NCI-H82 (cell line): Measurements from ENCODE around the gene SLC5A4.

Experiments used
- DNase-seq: peaks from one replicate; lab custom pipeline; 2025; lab: John Stamatoyannopoulos, UW

The SLC5A4 gene

DNA sequence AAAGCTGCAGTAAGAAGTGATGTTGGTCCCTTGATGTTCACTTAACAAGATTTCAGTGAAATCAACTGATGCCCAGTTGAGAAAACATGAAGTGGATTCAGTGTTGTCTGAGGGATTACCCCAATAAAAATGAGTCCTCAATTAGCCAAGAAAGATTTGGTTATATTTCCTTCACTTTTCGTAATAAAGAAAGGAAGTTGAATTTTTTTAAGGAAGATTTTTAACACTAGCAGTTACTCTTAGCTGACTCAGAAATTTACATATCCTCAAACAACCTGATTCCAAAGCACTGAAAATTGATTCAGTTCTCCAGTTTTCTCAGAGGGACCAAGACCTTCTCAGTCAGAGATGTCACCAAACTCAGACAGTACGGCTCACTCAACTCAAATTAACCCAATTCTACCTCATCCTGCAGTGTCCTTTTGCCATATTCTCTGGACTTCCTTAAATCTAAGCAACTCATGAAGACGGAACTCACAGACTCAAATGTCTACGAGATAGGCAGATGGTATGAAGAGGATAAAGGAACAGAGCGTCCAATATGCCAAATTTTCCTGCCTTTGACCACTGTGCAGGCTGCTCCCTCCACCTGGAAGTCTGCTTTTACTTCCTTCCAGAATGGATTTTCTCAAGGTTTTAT lies 22.8 kb downstream of the SLC5A4 start:
- DNase-seq: no peak

GRCh38 chr22:32226326-32227104 lies 28.6 kb downstream of the SLC5A4 start:
- DNase-seq: no peak

- no peak for DNase-seq
Observed at GRCh38 chr22:32222991-32223390, 32.2 kb downstream of the SLC5A4 start.

DNA sequence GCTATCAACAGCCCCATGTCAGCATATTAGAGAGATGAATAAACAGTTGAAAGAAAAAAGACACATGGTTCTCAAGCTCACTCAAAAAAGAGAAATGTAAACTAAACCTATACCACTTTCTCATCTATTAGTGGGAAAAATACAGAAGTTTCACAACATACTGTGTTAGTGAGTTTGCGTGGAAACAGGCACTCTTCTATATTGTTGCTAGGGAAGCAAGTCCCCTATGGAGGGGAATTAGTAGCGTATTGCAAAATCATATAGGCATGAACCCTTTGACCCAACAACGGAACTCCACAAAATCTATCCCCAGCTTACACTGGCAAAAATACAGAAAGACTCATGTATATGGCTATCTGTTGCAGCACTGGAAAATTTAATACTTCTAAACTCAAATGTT lies 36.1 kb downstream of the SLC5A4 start:
- no peak for DNase-seq

DNA sequence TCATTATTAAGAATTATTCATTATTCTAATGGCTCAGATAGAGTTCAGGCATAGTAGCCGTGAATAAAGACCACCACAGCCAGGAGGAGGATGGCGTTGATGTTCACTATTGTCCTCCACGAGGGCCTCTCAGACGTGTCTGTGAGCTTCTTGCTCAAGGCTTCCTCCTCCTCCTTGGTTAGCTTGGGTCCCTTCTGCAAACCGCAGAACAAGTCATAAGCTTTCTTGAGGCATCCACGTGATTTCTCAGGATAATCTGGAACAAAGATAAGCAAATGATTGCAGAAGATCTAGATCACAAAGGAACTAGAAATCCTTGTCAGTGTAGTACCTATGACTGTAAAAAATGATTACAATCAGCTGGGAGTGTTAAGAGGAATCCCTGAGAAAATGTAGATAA lies 36.7 kb downstream of the SLC5A4 start:
- DNase-seq: no peak

GRCh38 chr22:32217465-32217864 lies 37.7 kb downstream of the SLC5A4 start:
- DNase-seq: no peak

- DNase-seq: no peak
Observed at GRCh38 chr22:32216911-32217310, 38.2 kb downstream of the SLC5A4 start.

DNA sequence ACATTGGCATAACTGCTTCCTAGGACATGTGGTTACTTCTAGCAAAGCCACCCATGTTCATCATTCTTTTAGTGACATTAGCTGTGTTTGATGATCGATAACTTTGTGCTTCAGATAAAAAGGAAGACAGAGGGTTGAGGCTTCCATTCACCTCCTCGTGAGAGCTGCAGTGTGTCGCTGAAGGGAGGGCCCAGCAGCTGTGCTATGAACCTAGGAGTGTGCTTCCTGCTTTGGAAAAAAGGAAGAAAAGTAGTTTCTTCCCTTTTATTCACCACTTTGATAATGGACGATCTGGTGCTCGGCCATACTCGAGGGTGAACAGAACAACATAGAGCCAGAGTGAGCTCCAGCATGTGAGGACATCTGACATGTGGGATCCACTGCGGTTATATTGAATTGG lies 44.1 kb downstream of the SLC5A4 start:
- DNase-seq: no peak

DNA sequence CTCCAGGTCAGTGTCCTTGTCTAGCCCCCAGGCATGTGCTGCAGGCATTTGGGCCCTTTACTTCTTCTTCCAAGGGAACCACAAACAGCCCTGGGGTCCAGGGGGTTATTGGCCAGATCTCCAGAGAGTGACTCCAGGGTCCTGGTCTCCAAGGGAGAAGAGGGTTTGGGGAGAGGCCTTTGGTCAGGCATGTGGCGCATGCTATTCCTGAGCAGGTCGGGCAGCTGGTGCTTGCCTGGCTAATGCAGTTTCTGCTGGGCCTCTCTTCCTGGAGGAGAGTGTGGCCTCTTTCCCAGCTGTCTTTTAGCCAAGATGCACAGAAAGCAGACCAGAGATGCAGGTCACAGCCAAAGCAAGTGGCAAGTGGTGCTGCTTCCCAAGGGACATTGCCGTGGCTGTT lies 46.5 kb downstream of the SLC5A4 start:
- no peak for DNase-seq

DNA sequence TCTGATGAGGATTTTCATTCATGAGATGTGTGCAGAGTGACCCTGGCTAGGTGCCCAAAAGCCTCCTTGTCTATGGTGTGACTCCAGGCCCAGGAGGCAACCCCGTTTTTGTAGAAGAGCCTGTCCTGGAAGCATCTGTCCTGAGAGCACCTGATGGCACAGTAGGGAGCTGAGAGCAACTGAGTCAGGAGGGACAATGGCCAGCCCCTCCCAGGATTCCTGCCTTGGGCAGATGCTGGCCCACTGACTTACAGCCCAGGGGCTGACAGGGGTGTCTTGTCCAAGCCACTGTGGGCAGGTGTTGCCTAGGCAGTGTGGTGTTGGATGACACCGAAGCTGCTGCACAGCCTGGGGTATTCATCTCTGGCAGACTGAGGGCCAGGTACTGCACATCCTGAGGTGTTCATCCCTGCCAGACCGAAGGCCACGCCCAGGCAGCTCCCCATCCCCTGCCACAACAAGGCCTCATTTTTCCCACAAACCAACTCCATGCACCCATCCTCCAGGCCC lies 47.1 kb downstream of the SLC5A4 start:
- DNase-seq: no peak

DNA sequence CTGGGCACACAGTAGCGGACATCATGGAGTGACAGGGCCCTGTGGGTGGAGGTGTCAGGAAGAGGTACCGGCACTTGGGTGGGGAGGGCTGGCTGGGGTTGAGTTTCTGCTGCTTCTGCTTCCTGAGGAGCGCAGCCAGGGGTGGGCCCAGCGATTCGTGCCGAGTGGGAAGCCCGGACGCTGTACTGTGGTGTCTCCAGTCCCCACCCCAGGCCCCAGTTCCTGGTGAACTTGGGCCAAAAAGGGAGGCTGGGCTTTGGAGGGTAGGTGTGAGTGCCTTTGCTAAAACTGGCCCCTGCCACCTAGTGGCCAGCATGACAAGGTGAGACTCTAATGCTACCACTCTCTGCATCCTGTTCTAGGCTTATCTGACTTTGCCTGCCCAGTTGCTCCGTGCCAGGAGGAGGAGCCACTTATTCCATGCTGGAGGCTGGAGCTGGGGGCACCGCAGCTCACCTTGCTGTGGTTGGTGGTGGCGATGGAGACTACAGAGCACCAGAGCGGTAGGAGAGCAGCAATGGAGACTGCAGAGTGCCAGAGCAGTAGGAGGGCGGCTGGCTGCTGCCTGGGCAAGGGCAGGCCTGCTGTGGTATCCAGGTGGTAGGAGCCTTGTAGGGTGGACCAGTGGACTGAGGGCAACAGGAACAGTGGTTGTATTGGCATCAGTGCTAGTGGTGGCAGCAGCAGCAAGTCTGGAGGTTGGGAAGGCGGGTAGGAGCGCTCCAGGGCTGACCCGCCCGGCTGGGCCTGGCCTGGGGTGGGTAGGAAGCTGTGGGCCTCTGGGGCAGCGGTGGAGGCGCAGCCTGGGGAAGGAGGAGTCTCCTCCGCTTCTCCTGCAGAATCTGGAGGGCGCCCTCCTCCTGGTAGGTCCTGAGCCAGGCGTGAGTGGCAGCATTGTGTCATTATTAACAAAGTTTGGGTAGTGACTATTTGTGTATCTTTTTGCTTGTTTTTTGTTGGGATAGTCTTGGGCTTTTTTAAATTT lies 48.1 kb downstream of the SLC5A4 start:
- peak; percentile 55 for DNase-seq

GRCh38 chr22:32205974-32206773 lies 49.0 kb downstream of the SLC5A4 start:
- peak; percentile 15 for DNase-seq

DNA sequence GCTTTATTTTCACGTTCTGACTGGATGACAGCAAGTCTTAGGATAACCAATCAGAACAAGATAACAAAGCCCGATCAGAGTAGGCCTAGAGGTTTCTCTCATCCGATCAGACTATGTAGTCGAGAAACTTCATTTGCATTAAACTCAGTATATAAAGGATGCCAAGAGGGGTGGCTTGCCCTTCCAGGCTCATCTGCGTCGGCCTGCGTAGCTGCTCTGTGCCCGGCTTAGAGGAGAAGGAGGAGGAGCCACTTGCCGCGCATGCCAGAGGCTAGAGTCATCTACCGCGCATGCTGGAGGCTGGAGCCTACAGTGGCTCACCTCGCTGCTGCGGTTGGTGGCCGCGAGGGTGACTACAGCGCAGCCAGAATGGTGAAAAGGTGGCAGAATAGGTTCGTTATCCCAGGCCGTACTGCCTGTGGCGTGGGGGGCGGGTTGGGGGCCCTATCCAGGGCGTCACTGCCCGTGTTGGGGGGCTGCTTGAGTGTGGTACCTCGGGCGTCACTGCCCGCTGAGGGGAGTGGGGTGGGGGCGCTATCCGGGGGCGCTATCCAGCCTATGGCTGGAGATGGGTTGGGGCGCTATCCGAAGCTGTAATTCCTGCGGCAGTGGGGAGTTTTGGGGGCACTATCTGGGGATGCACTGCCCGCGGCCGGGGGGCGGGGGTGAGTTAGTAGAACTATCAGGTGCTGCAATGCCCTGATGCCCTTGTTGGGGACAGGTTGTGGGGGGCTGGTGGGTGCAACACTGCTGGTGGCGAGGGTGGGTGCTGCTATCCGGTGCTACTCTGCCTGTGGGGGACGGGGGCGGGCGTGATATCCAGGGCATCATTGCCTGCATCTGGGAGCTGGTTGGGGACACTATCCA lies 50.1 kb downstream of the SLC5A4 start, which contains the start of gene RFPL2:
Gene RFPL2, minus strand, starts transcription at position 218 of the 867 bp plus-strand sequence. CDS start 2,622 bp downstream, outside the sequence.
- DNase-seq: peak; percentile 86

DNA sequence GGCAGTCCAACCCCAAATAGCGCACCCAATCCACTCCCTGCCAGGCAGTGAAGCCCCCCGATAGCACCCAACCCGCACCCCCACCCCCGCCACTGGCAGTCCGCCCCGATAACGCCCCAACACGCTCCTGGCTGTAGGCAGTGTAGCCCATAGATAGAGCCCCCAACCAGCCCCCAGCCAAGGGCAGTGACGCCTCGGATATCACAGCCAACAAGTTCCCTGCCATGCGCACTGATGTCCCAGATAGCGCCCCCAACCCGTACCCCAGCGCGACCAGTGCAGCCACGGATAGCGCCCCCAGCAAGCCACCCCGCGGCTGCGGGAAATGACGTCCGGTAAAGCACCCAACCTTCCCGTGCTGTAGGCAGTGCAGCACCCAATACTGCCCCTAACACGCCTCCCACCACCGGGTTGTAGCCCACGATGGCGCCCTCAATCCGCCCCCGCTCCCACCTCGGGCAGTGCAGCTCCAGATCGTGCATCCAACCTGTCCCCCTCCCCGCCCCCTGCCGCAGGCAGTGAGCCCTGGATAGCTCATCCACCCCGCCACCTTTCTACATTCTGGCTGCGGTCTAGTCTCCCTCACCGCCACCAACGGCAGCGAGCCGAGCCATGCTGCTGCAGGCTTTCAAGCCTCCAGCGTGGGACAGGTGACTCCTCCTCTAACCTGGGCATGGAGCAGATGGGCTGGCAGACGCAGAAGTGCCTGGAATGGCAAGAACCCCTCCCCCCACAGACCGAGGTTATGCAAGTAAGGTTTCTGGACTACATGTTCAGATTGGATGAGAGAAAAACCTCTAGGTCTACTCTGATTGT lies 50.9 kb downstream of the SLC5A4 start:
- DNase-seq: peak; percentile 58

GRCh38 chr22:32203181-32204039 lies 51.7 kb downstream of the SLC5A4 start:
- DNase-seq: no peak

DNA sequence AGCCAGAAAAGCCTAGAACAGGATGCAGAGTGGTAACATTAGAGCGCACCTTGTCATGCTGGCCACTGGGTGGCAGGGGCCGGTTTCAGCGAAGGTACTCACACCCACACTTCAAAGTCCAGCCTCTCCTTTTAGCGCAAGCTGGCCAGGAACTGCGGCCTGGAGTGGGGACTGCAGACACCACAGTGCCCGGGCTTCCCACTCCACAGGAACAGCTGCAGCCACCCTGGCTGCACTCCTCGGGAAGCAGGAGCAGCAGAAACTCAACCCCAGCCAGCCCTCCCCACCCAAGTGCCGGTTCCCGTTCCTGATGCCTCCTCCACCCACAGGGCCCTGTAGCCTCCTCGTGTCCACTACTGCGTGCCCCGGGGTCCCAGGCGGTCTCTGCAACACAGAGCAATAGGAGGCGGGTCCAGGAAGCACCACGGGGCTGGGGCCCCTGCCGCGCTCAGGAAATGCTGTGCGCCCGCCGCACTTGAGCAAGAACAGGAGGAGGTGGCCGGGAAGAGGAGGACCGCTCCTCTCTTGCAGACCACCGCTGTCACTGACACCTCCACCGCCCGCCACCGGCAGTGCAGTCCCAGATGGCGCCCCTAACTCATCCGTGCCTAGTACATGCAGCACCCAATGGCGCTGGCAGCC lies 52.5 kb downstream of the SLC5A4 start:
- DNase-seq: peak; percentile 38

DNA sequence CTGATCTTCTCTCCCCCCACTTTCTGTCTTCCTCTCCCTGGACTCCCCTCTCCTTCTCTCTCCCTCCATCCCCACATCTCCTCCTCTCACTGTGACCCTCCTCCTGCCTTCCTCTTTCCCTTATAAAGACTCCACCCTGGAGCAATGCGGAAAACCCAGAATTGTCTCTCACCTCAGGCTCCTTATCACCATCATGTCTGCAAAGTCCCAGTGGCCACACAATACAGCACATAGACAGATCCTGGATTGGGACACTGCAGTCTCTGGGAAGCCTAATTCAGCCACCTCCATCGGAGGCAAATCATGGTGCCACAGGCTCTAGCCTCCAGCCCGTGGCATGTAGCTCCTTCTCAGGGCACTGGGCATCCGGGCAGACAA lies 53.0 kb downstream of the SLC5A4 start:
- DNase-seq: no peak

DNA sequence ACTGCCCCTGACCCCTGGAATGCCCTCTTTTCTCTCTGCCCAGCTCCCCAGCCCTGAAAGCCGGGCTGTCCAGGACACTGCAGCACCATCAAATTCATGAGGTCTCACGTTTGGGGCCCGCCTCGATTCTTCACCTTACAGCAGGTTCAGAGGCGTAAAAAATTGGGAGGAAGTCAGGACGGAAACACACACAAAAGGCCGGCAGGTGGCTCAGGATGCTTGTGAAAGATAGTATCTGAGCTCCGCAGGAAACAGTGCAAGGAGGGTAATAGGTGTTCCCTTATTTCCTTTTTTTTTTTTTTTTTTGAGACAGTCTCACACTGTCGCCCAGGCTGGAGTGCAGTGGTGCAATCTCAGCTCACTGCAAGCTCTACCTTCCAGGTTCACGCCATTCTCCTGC lies 54.4 kb downstream of the SLC5A4 start:
- DNase-seq: no peak
